Tibial artery (tissue), 4 donors: ENCODE data around the gene PRLH.

Source experiments
- DNase-seq, 2 donors: peaks; one replicate each; pipeline ENCODE4 v3.0.0-alpha.2; 2019
- H3K27ac ChIP-seq, 2 donors: fragments of 200-600 bp; sonication (generic) in 1 of 2; 1 replicate in 1 of 2; 2 replicates in 1 of 2; pipeline ENCODE4 v1.5.1; 2018 to 2019; ENCODE audit warnings: mild to moderate bottlenecking in 1 of 2
- H3K27me3 ChIP-seq, 2 donors: fragments of 200-600 bp; sonication (generic) in 1 of 2; one replicate each; pipeline versions ENCODE4 v1.5.1 to v1.6.0; 2016 to 2019
- H3K36me3 ChIP-seq, 3 donors: fragments of 200-600 bp; sonication (generic) in 2 of 3; one replicate each; pipeline ENCODE4 v1.5.1; 2016 to 2019; ENCODE audit warnings: mild to moderate bottlenecking in 2 of 3
- H3K4me1 ChIP-seq, 4 donors: fragments of 200-600 bp; sonication (generic) in 2 of 4; 1 replicate in 3 of 4; 2 replicates in 1 of 4; pipeline ENCODE4 v1.5.1; 2016 to 2019
- H3K4me3 ChIP-seq, 2 donors: fragments of 200-600 bp; sonication (generic) in 1 of 2; 1 replicate in 1 of 2; 2 replicates in 1 of 2; pipeline ENCODE4 v1.5.1; 2018 to 2019; ENCODE audit warnings: mild to moderate bottlenecking in 2 of 2
- H3K9me3 ChIP-seq, 3 donors: fragments of 200-600 bp; sonication (generic) in 1 of 3; one replicate each; pipeline ENCODE4 v1.5.1; 2016 to 2019
- intact Hi-C: fragments of 100-400 bp; cut with DNase I; formaldehyde crosslinking; loops from one replicate; pipeline ENCODE4 v1.15.0; 2023; ENCODE audit warnings: low total_unique reads
- TF ChIP-seq, protein P1 (sequence below), 2 experiments: fragments of 200-600 bp in 1 of 2; fragments of 450-650 bp in 1 of 2; IDR thresholded peaks; one replicate each; pipeline ENCODE4 v1.5.1; 2017 to 2019; ENCODE audit warnings: antibody characterized with exemption in 2 of 2, mild to moderate bottlenecking in 1 of 2, moderate library complexity in 1 of 2

Gene PRLH

DNA sequence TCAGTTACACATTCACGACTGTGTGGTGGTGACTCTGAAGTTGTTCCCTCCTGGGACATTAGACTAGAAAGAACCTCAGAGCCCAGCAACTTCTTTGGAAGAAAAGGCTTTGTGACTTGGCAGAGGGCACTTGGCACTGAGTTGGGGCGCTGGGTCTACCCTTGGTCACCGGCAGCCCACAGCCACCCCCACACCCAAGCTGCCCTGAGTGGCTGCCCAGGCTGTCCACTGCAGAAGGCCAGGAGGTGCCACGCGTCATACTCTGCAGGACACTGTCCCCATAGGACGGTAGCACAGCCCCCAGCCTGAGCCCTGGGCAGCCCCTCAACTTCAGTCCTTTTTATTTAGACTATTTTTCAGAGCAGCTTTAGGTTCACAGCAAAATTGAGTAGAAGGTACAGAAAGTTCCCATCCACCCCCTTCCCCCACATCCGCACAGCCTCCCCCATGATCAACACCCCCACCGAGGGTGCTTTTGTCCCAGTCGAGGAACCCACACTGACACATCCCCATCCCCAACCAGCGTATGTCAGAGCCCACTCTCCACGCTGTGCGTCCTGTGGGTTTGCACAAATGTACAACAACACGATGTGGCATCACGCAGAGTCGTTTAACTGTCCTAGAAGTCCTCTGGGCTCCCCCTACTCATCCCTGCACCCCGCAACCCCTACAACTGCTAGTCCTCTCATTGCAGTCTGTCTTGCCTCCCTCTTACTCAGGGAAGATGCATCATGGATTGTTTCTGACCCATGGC, 1.1 kb downstream of the PRLH start:
- intact Hi-C loops: loop anchor here (2.0 kb wide), 1 partner anchor 53 kb away; no protein-coding TSS in a partner anchor
- no peak for DNase-seq

DNA sequence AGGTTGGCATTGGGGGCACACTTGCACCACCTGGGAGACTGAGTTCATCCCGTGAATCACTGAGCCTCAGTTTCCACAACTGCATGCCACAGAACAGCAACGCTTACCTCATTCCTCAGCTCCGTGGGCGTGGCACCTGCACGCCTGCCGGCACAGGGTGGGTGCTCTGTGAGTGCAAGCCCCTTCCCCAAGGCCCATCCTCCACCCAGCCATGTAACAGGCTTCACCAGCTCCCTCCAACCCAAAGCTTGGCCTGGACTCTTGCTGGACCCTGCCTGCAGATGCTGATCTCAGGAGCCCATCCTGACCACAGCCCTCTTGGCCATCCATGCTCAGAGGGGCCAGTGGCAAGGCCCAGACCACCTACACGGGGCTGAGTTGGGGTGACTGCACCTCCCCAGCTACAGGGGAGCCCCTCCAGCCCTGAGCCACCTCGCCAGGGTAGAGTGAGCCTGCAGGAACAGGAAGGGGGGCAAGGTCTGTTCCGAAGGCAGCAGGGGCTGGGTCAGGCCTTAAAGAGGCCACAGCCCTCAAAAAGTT, 1.8 kb downstream of the PRLH start:
- H3K4me3 ChIP-seq: no peak overlapping the region

More for the DNA sequence above, 1.1 kb downstream of the PRLH start:
- TF ChIP-seq, protein P1, sequence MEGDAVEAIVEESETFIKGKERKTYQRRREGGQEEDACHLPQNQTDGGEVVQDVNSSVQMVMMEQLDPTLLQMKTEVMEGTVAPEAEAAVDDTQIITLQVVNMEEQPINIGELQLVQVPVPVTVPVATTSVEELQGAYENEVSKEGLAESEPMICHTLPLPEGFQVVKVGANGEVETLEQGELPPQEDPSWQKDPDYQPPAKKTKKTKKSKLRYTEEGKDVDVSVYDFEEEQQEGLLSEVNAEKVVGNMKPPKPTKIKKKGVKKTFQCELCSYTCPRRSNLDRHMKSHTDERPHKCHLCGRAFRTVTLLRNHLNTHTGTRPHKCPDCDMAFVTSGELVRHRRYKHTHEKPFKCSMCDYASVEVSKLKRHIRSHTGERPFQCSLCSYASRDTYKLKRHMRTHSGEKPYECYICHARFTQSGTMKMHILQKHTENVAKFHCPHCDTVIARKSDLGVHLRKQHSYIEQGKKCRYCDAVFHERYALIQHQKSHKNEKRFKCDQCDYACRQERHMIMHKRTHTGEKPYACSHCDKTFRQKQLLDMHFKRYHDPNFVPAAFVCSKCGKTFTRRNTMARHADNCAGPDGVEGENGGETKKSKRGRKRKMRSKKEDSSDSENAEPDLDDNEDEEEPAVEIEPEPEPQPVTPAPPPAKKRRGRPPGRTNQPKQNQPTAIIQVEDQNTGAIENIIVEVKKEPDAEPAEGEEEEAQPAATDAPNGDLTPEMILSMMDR (IDR thresholded peaks at IDR 0.05): no peak
- Histone ChIP-seq H3K27me3 (peaks cover 0 to 14% of the 10 kb centered on the region in 2 donors), H3K36me3 (no peaks in the 10 kb centered on the region), H3K27ac (no peak overlapping the region), H3K9me3 (no peaks in the 10 kb centered on the region), H3K4me3 (no peak overlapping the region), H3K4me1 (peaks cover 0 to 9% (median 6%) of the 10 kb centered on the region in 4 donors)

DNA sequence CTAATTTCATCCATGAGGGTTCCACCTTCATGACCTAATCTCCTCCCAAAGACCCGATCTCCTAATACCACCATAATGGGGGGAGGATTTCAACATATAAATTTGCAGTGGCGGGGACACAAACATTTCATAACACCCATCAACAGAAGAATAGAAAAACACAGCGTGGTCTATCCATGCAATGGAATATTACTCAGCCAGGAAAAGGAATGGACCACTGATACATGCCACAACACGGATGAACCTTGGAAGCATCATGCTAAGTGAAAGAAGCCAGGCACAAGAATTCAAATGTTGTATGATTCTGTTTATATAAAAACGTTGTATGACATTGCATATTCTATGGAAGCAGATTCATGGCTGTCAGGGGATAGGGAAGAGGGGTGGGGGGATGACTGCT, 2.7 kb downstream of the PRLH start:
- Histone ChIP-seq H3K27ac (no peak overlapping the region), H3K4me1 (peaks cover 0 to 11% (median 6%) of the 10 kb centered on the region in 4 donors), H3K4me3 (no peak overlapping the region), H3K27me3 (peaks cover 0 to 8% of the 10 kb centered on the region in 2 donors), H3K9me3 (no peaks in the 10 kb centered on the region), H3K36me3 (no peaks in the 10 kb centered on the region)
- TF ChIP-seq, protein P1 (IDR thresholded peaks at IDR 0.05): no peak
- intact Hi-C loops: no loop called here
- no peak for DNase-seq

More for the DNA sequence above, 1.8 kb downstream of the PRLH start:
- intact Hi-C loops: no loop called here
- peak in 1 of 2 donors; percentile 56 for DNase-seq
- peaks cover 0 to 14% of the 10 kb centered on the region in 2 donors for H3K27me3 ChIP-seq
- H3K9me3 ChIP-seq: no peaks in the 10 kb centered on the region
- no peak overlapping the region for H3K27ac ChIP-seq
- TF ChIP-seq, protein P1 (IDR thresholded peaks at IDR 0.05): no peak
- peaks cover 0 to 11% (median 6%) of the 10 kb centered on the region in 4 donors for H3K4me1 ChIP-seq
- no peaks in the 10 kb centered on the region for H3K36me3 ChIP-seq

DNA sequence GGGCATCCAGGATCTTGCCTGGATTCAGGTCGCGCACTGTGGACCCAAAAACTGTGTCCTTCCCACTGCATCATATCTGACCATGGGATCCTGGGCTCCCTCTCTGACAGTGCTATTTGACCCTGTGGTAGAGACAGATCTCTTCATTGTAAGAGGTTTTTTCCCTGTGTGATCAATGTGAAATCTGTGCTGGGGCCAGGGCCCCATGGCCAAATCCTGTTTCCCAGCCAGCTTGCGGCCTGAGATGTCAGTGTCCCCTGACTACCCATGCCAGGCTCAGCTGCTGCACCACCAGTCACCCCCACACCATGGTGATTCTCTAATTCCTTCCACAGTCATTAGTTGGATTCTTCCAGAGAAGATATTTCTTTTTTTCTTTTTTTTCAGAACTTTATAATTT, 3.5 kb downstream of the PRLH start:
- Histone ChIP-seq H3K4me1 (peaks cover 0 to 15% (median 6%) of the 10 kb centered on the region in 4 donors), H3K27me3 (no peaks in the 10 kb centered on the region), H3K9me3 (no peaks in the 10 kb centered on the region), H3K36me3 (no peaks in the 10 kb centered on the region), H3K4me3 (no peak overlapping the region), H3K27ac (no peak overlapping the region)
- TF ChIP-seq, protein P1 (IDR thresholded peaks at IDR 0.05): no peak
- DNase-seq: no peak
- intact Hi-C loops: loop anchor here (10.0 kb wide), 2 partner anchors 415 to 445 kb away; no protein-coding TSS in a partner anchor

DNA sequence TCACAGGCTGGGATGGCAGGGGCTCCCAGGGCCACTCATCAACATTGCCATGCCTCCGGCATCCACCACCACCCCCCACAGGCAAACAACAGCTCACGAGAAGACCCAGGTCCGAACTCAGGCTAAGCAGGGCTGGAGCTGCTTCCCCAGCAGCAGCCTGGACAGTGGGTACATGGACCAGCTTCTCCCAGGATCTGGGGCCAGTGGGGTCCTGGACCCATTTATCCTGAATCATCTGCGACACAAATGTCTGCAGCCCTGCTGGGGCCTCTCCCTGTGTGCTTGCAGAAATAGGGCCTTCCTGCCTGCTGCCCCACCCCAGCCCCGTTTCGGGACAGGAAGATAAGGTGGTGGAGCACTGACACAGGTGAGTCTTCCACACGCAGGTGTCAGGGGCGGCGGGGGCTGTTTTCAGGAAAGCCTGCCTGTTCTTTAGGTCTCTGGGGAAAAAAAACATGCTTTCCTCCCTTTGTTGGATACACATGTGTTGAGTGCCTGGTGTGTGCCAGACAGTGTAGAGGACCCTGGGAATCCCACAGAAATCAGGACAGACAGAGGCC, 4.5 kb downstream of the PRLH start:
- intact Hi-C loops: loop anchor here (10.0 kb wide), 2 partner anchors 416 to 446 kb away; no protein-coding TSS in a partner anchor
- no peaks in the 10 kb centered on the region for H3K36me3 ChIP-seq
- H3K4me3 ChIP-seq: no peak overlapping the region
- H3K9me3 ChIP-seq: no peaks in the 10 kb centered on the region
- TF ChIP-seq, protein P1 (IDR thresholded peaks at IDR 0.05): no peak
- no peak for DNase-seq
- peaks cover 0 to 18% (median 6%) of the 10 kb centered on the region in 4 donors for H3K4me1 ChIP-seq
- H3K27ac ChIP-seq: no peak overlapping the region
- no peaks in the 10 kb centered on the region for H3K27me3 ChIP-seq
